ENCODE data around the gene GARIN5A.

DNA sequence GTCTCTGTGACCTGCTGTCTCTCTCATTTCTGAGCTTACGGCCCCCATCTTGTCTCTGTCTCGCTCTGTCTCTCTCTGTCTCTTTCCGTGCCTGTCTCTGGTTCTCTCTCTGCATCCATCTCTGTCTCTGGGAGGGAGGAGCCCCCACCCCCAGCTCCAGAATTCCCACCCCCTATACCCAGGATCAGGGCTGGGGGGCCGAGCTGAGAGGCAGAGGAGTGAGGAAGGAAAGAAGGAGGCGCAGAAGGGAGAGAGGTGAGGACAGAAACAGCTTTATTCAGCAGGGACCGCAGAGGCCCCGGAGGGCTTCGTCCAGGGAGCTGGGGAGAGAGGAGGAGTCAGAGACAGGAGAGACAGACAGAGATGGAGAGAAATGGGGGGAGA lies 20.4 kb upstream of the GARIN5A start:
- no peak for TF ChIP-seq RFX5 (IDR thresholded peaks at IDR 0.05)
- TF ChIP-seq, protein P1, sequence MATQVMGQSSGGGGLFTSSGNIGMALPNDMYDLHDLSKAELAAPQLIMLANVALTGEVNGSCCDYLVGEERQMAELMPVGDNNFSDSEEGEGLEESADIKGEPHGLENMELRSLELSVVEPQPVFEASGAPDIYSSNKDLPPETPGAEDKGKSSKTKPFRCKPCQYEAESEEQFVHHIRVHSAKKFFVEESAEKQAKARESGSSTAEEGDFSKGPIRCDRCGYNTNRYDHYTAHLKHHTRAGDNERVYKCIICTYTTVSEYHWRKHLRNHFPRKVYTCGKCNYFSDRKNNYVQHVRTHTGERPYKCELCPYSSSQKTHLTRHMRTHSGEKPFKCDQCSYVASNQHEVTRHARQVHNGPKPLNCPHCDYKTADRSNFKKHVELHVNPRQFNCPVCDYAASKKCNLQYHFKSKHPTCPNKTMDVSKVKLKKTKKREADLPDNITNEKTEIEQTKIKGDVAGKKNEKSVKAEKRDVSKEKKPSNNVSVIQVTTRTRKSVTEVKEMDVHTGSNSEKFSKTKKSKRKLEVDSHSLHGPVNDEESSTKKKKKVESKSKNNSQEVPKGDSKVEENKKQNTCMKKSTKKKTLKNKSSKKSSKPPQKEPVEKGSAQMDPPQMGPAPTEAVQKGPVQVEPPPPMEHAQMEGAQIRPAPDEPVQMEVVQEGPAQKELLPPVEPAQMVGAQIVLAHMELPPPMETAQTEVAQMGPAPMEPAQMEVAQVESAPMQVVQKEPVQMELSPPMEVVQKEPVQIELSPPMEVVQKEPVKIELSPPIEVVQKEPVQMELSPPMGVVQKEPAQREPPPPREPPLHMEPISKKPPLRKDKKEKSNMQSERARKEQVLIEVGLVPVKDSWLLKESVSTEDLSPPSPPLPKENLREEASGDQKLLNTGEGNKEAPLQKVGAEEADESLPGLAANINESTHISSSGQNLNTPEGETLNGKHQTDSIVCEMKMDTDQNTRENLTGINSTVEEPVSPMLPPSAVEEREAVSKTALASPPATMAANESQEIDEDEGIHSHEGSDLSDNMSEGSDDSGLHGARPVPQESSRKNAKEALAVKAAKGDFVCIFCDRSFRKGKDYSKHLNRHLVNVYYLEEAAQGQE (IDR thresholded peaks at IDR 0.05): no peak
- TF ChIP-seq EP300 (IDR thresholded peaks at IDR 0.05): no peak
- no peak for TF ChIP-seq SREBF2 (IDR thresholded peaks at IDR 0.05)
- TF ChIP-seq RAD21 (conservative IDR thresholded peaks at IDR 0.05 in 1 of 2, IDR thresholded peaks at IDR 0.05 in 1 of 2): no peak
- no peak for TF ChIP-seq POLR2AphosphoS2 (conservative IDR thresholded peaks at IDR 0.05; ENCODE audit: low read length)
- TF ChIP-seq, protein P2, sequence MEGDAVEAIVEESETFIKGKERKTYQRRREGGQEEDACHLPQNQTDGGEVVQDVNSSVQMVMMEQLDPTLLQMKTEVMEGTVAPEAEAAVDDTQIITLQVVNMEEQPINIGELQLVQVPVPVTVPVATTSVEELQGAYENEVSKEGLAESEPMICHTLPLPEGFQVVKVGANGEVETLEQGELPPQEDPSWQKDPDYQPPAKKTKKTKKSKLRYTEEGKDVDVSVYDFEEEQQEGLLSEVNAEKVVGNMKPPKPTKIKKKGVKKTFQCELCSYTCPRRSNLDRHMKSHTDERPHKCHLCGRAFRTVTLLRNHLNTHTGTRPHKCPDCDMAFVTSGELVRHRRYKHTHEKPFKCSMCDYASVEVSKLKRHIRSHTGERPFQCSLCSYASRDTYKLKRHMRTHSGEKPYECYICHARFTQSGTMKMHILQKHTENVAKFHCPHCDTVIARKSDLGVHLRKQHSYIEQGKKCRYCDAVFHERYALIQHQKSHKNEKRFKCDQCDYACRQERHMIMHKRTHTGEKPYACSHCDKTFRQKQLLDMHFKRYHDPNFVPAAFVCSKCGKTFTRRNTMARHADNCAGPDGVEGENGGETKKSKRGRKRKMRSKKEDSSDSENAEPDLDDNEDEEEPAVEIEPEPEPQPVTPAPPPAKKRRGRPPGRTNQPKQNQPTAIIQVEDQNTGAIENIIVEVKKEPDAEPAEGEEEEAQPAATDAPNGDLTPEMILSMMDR (IDR thresholded peaks at IDR 0.05): no peak
- no peak for TF ChIP-seq POLR2A (IDR thresholded peaks at IDR 0.05; ENCODE audit: low read length)
- TF ChIP-seq, protein P3, sequence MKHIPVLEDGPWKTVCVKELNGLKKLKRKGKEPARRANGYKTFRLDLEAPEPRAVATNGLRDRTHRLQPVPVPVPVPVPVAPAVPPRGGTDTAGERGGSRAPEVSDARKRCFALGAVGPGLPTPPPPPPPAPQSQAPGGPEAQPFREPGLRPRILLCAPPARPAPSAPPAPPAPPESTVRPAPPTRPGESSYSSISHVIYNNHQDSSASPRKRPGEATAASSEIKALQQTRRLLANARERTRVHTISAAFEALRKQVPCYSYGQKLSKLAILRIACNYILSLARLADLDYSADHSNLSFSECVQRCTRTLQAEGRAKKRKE (CRISPR knock-in tag; IDR thresholded peaks at IDR 0.05; ENCODE audit: low read depth): no peak
- TF ChIP-seq, protein P4, sequence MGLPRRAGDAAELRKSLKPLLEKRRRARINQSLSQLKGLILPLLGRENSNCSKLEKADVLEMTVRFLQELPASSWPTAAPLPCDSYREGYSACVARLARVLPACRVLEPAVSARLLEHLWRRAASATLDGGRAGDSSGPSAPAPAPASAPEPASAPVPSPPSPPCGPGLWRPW (IDR thresholded peaks at IDR 0.05): no peak
- TF ChIP-seq, protein P5, sequence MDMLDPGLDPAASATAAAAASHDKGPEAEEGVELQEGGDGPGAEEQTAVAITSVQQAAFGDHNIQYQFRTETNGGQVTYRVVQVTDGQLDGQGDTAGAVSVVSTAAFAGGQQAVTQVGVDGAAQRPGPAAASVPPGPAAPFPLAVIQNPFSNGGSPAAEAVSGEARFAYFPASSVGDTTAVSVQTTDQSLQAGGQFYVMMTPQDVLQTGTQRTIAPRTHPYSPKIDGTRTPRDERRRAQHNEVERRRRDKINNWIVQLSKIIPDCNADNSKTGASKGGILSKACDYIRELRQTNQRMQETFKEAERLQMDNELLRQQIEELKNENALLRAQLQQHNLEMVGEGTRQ (IDR thresholded peaks at IDR 0.05): no peak
- no peak for TF ChIP-seq RARB (CRISPR knock-in tag; IDR thresholded peaks at IDR 0.05)
